Right renal pelvis (tissue), 4 donors: ENCODE results near the gene MMP24. TPM values are rescaled to one million over a fixed set of nuclear protein-coding genes. Genes with fewer than 3 reads are reported as not detected.
"Not testable (repeated sequence)": the region's sequence is repeated elsewhere in the genome, so short reads cannot be mapped to it uniquely, and the experiment has no call there.

Source experiments
- DNase-seq, 4 donors: peaks; one replicate each; pipeline ENCODE4 v3.0.0-alpha.2; 2013; ENCODE audit warnings: low read depth in 4 of 4, low spot score in 3 of 4, missing footprints in 1 of 4
- polyA plus RNA-seq, 4 donors: library from polyadenylated mRNA; unstranded; fragments of 120-200 nt; gene quantifications; one replicate each; pipeline ENCODE4 v1.2.1, GENCODE V29; 2013; ENCODE audit not compliant: insufficient read length in 4 of 4

Gene MMP24
- polyA plus RNA-seq, 4 donors = 1.6 to 2.1 (median 1.8) TPM

DNA sequence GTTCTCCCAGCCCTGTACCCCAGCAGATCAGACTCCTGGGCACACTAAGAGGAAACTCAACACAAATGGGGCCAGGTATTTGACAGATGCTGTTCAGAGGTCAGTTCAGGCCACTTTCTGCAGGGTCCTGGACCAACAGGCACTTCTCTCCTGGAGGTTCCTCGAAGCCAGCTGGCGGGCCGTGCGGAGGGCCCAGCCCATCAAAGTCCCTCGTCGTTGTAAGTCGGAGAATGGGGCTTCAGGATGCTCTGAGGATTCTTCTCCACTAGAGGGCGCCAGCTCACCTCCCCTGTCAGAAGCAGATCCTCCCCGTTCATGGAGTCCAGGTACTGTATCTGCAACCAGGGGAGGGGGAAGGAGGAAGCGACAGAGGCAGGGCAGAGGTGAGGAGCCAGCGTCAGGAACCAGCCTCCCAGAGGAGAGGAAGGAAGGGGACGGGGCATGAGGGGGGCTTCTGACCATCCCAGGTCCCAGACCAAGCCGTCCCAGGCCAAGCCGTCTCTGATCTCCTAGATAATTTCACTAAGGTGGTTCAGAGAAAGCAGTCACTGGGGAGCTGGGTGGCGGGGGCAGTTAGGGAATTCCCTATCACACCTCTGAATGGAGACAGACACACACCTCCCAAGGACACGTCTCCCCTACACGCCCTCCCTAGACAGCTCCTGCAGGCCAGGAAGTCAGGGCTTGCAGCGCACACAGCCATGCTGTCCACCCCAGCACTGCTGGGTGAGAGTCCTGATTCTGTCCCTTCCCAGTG, 77.4 kb downstream of the MMP24 start:
- peak; percentile 69 to 77 (median 74) for DNase-seq

DNA sequence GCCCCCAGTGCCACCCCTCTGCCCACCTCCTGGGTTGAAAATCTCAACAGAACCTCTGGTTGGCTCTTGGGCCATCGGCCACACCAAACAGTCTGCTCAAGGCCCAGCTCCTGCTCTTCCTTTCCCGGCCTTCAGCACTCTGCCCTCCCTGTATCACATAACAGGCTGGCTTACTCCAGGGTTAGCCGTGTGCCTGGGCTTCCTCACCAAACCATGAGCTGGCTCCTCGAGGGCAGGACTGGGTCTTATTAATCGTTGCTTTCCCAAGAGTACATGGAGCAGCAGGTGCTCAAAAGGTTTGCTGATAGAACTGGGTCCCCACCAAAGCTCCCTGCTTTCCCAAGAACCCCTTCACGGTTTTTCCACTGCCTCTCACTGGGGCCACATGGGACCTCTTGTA, 78.5 kb downstream of the MMP24 start:
- DNase-seq = no peak

DNA sequence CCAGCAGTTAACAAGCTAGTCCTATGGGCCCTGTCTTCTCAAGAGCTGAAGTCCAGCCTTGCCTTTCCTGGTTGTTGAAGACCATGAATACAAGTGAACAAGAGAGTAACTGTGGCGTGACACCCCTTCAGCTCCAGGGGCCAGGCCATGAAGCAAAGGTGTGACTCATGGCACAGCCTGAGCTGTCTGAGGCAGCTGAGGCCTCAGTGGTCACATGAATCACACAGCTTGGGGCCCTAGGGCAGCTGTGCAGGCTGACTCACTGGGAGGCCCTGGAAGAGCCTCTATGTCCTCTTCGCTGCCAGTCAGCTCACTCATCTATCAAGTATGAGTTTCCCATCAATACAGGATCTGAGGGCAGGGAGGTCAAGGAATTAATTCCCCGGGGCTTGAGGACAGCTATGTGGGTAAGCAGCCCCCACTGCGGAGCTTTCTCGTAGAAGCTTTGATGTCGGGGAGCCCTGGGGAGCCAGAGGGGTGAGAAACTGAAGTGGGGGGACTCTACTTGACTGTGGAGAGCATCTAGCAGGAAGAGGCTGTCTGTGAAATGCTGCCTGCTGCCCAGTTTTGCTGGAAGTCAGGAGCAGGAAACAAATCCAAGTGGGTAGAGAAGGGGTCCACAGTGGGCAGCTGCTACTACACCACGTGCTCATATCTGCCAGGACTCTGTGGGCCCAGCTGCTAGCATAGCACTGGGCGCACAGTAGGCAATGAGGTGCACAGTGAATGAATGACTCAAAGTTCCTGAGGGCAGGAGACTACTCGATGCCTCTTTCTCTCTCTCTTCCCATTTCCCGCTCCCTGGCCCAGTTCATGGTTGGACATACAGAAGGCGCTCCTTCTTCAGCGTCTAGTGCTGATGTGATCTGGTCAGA, 79.4 kb downstream of the MMP24 start:
- no peak for DNase-seq

DNA sequence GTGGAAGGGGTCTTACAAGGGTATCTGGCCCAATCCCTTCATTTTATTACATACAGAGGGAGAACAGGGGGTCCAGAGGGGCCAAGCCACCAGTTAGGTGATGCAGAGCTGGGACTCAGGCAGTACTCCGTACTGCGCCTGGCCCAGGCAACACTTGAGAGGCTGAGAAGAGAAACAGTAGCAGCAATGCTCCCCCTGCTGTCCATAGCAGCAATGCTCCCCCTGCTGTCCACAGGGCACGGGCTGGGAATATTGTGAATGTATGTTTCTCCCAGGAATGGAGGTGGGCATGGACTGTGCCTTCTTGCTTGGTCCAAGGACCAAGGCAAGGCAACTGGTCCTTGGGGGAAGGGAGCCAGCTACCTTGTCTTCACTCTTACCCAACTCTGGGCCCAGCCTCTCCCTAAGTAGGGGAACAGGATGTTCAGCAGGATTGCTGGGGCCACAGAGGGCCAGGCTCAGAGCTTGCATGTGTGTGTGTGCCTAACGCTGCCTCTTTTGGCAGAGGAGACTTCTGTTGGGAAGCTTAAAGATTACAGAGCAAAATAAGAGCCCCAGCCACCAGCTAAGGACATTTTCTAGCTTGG, 80.5 kb downstream of the MMP24 start:
- no peak for DNase-seq

DNA sequence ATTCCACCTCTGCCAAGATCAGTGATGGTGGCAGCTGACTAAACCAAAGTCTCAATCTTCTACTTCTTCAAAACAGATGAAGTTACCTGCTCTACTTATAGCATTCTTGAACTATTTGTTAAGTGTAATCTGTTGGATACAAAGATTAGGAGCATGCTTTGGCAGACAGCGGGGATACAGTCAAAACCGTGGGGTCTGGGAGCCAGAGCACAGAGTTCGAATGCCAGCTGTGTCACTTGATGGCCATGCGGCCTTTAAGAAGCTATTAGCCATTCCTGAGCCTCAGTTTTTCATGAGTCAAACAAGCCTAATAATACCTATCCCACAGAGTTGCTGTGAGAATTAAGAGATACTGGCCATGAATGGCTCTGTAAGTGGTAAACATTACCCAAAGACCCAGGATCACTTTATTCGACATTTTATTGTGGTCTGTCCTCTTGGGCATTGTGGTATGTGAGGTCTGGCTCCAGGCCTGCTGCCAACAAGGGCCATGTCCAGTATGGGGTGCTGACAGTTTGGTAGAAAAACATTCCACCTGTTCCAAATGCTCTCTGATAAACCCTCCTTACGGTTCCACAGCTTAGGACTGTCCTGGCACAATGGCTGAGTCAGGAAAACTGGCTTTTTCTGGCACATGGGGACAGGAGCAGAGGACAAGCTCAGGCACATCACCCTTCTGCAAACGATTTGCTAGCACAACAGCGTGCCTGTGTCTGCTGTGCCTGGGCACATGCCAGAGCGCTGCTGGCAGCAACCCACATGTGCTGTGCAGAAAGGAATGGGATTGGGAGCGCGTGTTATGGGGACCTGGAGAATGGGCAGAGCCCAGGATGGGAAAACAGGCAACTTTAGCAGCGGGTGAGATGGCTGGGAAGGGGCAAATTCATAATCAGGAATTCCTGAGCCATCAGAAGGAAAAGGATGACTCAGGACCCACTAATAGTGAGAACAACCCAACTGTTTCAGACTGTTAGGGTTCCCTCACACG, 81.5 kb downstream of the MMP24 start:
- DNase-seq = no peak

DNA sequence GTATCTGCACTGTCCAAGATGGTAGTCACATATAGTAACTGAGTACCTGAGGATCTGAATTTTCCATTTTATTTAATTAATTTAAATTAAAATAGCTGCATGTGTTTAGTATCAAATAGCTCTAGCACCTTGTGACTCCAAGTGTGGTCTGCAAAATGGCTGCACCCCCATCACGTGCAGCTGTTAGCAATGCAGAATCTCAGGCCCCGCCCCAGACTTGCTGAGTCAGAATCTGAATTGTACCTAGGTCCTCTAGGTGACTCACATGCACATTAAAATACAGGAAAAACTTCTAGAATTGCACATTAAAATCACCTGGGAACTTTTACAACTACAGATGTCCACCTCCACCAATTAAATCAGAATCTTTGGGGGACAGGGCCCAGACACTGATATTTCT, 84.9 kb downstream of the MMP24 start:
- no peak for DNase-seq

DNA sequence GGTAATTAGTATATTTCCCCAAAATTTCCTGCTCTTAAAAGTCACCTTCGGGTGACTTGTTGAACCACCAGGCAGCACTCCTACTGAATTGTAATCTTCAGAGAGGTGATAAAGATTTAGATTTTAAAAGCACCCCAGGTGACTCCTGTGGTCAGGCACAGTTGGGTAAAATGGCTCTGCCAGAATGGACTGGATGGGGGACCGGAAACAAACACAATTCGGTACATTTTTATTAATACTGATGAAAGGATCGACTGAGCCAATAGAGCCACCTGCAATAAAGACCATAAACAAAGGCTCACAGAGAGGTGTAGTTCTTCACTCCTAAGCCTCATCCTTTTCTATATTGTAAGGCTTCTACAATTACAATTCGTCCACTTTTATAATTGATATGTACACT, 85.3 kb downstream of the MMP24 start:
- DNase-seq = no peak

DNA sequence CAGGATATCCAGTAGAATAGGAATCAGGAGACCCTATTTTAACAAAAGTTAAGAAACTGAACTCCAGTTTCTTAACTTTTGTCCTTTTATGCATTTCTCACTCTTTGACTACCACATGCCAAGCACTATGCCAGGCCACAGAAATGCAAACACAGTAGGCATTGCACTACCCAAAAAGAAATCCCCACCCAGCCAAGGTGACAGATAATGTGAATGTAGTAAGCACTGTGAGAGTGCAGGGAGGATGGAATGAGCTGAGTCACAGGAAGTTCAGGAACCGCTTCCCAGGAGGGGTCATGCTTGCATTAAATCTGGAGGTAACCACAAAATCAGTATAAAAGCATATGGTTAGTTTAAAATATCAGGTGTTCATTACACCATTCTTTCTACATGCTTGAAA, 85.8 kb downstream of the MMP24 start:
- DNase-seq = no peak

DNA sequence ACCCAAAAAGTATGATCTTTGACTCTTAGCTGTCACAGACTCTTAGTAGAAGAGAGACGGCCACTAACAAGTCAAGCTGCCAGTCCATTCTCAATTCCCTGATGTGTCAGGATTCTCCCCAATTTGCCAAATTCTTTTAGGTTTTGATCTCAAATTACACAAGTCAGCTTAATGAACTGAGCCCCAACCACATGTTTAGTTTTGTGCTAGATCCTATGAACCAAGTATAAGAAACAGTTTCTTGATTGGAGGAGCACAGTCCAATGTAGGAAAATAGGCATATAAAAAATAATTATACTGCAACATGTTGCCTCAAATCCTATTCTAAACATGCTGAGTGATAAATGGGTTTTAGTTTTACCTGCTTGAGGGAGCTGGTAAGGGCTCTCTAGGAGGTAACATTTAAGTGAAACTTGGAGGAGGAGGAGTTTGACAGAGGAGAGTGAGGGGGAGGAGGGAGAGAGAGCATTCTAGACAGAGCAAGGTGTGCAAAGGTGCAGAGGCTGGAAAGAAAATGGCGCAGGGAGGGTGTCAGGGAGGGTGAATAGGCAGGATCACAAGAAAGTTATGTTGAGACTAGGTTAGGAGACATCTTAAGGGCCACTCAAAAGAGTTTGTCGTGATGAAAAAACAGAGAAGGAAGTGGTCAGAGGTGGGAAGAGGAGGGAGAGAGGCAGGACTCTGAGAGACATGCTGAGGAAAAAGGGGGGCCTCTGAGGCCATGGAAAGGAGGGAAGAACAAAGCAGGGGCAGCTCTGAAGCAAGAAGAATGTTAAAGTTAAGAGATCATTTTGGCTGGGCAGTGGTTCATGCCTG, 88.5 kb downstream of the MMP24 start:
- DNase-seq = no peak

DNA sequence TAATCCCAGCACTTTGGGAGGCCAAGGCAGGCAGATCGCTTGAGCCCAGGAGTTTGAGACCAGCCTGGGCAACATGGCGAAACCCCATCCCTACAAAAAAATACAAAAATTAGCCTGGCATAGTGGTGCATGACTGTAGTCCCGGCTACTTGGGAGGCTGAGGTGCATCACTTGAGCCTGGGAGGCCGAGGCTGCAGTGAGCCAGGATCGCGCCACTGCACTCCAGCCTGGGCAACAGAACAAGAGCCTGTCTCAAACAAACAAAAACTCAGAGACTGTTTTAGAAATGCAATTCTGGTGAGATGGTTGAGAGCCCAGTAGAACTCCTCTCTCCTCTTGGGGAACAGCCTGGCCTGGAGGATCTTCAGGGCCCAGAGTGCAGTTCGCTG, 89.1 kb downstream of the MMP24 start:
- DNase-seq = not testable (repeated sequence)

DNA sequence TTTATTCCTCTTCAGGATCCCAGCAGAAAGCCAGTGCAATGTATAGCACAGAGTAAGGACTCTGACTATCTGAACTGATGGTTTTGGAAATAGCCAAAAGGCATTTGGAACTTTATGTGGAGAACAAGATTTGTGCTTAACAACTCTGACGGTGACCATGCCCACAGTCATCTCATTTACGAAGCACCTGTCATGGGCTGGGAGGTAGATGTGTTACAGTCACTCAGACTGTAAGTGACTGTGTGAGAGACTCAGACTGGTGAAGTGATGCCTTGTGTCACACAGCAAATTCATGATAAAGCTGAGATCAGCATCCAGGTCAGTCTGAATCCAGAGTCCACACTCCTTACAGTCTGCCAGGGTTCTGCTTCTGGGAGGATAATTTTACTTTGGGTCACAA, 89.6 kb downstream of the MMP24 start:
- no peak for DNase-seq

DNA sequence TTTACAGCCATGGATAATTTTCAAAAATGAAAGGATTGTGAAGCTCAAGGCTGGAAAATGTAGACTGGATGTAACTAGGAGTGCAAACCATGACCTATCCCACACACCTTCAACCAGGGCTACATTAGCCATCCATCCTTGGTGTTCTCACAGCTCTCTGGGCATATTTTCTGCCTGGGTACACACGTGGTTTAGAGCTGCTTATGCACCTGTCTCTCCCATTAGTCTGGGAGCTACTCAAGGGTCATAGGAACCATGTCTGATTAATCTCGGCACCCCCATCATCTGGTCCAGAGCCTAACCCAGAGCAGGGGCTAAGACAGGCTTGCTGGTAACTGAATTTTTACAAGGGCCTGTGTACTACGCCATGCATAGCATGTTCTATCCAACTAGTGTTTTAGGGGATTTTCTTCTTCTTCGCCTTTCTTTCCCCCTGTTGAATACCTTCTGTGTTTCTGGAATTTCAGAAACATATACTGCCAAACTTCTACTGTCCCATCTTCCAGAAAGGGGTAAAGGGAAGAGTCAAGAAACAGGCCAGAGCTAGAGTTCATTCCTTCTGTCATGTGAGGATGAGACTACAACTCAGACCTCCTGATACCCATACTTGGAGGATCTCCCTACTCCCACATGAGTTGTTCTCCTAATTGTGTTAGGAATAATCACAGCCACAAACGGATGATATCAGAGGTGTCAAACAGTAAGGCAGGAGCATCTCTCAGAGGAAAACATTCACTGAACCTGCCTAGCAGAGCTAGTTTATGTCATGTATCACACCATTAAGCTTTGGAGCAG, 91.1 kb downstream of the MMP24 start:
- no peak for DNase-seq

DNA sequence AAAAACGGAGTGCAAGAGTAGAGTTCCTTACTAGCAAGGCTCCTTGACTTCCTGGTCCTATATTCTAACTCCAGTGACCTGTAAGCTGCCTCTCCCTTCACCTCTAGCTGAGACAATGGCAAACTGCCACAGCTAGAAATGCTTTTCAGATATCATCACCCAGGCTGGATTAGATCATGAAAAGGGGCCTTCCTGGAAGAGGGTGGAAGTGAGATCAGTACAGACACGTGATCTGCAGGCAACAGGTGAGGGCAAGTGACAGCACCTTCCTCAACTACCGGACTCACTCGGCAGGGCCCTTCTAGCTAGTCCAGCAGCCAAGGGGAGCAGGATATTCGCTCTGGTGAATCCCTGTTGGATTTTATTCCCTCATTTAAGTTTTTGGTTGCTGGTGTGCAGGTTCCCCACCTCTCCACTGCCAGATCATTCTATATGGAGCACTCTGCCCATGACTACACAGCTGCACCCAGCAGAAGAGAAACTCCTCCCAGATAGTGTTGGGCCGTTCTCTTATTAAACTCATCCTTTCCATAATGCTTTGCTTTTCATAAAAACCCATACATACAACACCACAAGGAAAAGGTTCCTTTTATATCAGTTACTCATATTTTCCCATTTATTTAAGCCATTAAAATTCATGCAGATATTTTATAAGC, 92.1 kb downstream of the MMP24 start:
- no peak for DNase-seq

DNA sequence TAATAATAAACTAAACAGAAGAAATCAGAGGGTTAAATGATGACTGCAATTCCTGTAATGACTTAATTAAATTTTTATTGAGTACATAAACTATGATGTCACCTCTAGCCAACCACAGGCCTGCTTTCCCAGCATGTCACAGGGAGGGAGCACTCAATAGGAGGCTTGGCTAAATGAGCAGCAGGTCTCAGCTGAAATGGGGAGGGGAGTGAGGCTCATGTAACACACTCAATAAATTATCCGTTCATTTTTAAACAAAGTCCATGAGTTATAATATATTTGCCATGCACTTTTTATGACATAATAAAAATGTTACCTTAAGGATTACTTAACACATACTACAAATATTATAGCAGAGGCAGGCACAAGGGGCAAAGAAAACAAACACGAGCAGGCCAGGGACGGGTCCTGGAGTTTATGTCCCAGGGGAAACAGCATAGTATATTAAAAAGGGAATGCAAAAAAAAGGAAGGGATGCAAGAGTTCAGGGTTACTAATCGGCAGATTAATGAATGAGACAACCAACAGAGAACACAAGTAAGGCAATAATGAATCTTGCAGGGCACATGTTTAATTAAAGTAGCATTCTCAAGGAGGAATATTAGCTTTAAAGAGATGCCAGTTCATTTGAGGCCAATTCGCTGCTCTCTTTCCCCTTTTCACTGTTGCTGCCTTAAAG, 92.8 kb downstream of the MMP24 start:
- no peak for DNase-seq

DNA sequence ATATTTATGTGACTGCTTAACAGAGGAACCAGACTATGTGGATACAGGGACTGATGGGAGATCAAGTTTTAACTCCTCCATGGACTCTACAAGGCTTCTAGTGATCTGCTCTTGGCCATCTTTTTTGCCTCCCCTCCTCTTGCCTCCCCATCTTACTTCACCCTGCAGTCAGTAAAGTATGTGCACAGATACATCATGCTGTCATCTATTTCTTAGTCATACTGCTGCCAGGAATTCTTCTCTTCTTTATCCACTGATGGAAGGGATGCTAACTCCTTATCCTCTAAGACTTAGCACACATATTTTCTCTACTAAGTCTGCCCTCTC, 93.3 kb downstream of the MMP24 start:
- DNase-seq = no peak

DNA sequence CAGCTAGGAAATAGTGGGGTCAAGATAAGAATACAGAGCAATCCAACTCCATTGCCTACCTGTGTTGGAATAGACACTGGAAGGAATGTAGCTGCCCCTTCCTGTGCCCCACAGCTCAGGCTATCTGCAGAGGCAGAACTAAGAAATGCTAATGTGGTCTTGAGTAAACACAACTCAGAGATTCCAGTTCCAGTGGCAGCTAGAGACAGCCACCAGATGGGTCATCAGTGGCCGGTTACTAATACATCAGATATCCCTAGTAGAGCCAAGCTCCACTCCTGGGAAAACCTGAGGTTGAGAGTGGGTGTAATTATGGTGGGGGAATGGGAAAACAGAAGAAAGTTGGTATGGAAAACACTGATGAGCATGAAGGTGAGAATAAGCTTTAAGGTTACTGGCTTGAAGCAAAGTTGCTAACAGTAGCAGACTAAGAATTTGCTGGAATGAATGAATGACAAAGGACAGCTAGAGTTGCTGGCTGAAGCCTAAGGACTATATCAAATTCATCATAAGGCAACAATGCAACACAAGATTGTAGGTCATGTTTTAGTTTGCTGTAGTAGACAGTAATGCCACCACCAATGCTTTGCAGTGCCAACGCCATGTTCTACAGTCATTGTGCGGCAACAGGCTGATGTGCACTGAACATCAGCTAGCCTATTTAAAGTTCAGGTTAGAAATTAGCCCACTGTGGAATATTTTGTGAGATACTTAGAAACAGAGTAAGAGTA, 94.1 kb downstream of the MMP24 start:
- DNase-seq = no peak

DNA sequence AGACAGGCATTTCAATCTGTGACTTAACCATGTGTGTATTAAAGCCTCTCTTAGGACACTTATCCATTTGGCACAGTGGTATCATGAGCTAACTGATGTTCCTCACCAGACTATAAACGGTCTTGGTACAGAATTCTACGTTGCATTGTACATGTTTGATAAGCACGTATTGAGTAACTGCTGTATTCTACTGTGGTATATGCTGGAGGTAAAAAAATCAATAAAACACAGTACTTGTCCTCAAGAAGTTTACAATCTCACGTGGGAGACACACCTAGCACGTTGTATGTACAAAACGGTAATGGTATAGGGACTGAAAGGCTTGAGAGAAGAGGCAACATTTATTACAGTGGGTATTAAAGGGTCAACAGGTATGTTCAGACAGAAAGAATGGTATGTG, 98.9 kb downstream of the MMP24 start:
- DNase-seq = no peak
